GM19238 (cell line): ENCODE data around the gene OVOL1.
"Not testable (repeated sequence)": the region's sequence is repeated elsewhere in the genome, so short reads cannot be mapped to it uniquely, and the experiment has no call there.

ENCODE experiments used
- DNase-seq: peaks from one replicate; pipeline ENCODE4 v3.0.0; 2011; ENCODE audit warnings: low spot score; ENCODE audit not compliant: insufficient read length

Gene OVOL1

DNA sequence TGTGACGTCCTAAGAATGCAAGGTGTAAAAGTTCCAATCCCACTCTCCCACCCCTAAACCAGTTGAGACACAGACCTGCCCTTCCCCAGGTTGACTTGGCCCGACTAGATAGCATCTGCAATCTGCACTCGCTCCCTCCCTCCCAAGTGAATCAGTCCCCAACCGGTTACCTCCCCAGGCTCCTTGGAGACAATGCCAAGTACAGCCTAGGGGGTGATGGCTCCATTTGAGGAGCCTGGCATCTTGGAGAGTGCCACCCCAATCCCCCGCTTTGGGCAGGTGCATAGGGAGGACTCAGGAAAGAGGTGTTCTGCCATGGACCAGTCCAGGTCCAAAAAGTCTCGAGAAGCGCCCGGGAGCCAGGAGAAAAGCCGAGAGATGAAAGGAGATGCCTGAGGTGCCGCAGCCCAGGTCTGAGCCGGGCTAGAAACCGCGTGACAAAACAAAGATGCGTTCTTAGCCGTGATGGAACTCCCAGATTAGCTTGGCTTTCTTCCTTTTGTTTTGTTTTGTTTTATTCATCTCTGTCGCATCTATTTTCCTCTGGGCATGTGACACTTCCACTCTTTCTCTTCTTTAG is 28.2 kb downstream of the OVOL1 start:
- no peak for DNase-seq

DNA sequence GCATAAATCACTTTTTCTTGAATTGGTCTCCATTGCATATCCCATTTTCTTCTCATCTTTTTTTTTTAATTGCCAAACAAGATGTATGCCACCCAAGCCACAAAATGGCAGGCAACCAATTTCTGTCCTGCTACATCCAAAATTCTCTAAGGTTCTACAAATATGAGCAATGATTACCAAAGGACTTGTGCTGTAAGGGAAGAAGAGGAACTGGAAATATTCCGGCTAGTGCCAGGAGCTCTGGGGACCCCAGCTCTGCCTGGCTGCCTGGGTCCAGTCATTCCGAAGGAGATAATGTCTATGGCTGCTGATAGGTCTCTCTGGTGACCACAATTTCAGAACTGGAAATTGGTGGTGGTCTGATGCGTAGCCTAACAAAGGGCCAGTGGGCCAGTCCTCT is 29.8 kb downstream of the OVOL1 start:
- no peak for DNase-seq

DNA sequence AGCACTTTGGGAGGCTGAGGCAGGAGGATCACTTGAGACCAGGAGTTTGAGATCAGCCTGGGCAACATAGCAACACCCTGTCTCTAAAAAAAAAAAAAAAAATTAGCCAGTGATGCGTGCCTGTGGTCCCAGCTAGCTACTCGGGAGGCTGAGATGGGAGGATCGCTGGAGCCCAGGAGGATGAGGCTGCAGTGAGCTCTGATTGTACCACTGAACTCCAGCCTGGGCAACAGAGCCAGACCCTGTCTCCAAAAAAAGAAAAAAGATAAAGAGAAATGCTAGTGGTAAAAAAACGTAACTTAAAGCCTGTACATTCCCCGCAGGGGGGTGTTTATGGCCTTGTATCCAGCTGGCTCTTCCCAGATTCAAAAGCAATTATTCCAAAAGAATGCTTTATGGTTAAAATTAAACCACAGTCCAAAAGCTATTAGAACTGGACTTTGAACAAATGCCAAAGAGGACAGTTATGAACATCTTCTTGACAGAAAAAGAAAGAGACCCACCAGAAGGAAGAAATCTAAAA is 30.5 kb downstream of the OVOL1 start:
- no peak for DNase-seq

- peak; percentile 91 for DNase-seq
Observed at GRCh38 chr11:65817835-65818680, 31.2 kb downstream of the OVOL1 start.

GRCh38 chr11:65821107-65821506 is 34.2 kb downstream of the OVOL1 start:
- DNase-seq: no peak

DNA sequence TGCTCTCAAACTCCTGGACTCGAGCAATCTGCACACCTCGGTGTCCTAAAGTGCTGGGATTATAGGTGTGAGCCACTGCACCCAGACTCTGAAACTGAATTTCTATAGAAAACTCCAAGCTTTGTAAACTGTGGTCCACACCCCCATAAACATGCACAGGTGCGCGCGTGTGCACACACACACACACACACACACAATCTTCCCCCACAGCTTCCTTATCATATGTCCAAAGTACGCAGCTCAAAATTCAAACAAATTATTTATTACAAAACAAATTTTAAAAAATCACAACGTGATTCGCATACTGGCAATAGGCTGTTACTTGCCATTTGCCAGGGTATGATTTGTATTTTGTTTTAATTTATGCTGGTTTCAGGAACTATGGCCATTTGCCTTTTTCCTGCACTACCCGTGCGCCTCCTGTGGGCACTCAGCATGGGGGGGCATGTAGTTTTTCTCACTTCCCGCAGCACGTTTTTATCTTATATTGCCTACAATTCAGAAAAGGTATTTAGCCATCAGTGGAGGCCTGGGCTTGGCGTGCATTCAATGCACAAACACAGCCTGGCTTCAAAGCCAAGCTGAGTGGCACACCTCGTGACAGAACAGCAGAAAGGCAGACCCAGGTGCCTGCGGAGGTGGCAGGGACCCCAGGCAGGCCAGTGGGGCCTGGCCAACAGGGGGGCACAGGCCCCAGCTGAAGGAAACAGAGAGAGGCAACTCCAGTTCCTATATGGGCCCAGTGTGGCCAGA is 36.1 kb downstream of the OVOL1 start:
- DNase-seq: no peak

DNA sequence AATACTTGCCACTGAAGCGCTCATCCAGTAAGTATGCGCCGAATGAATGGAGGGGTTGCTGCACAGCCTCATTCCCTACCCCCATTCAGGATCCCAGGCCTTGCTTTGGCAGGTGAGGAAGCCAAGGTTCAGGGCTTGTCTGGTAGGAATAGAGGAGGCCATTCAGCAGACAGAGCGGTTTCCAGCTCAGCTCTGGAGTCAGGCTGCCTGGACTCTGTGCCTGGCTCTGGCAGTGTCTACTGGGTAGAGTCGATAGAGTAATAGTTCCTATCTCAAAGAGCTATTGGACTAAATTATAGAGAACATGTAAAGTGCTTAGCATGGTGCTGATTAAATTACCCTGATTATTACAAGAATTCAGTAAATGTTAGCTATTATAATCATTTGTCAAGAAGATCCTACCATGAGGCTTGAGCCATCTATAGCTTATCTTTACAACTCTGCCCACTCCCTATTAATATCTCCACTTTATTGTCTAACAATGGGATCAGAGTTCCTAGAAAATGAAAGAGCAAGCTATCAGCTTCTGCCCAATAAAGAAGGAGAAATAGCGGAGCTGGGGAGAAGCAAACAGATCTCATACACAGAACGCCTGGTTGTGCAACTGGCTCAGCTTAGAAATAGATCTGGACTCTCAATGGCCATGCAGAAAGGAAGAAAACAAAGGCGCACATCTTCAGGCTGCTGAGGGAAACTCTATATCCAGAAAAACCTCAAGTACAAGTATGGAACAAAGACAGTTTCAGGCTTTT is 40.3 kb downstream of the OVOL1 start:
- DNase-seq: no peak

DNA sequence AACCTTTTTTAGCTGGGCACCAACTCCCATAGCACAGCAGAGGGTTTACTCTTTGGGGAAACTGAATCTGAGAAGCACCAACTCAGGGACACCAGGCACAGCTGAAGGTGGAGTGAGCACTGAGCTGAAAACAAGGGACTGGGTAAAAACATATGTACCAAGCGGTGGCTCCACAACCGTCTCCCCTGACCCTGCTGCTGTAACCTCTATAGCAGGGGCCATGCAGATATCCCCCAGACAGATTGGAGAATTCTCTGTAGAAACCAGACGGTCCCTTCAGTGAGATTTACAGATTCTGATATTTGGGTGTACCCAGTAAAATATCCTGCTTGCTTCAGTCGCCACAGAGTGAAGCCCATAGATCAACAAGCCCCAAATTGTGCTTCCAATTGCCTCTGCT is 42.6 kb downstream of the OVOL1 start:
- no peak for DNase-seq

DNA sequence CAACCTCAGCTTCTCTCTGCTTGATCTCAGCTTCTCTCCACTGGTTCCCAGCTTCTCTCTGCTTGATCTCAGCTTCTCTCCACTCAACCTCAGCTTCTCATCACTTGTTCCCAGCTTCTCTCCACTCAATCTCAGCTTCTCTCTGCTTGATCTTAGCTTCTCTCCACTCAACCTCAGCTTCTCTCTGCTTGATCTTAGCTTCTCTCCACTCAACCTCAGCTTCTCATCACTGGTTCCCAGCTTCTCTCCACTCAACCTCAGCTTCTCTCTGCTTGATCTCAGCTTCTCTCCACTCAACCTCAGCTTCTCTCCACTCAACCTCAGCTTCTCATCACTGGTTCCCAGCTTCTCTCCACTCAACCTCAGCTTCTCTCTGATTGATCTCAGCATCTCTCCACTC is 45.4 kb downstream of the OVOL1 start:
- DNase-seq: not testable (repeated sequence)

- DNase-seq: peak; percentile 98
Observed at GRCh38 chr11:65833297-65834030, 46.6 kb downstream of the OVOL1 start, which contains the start of gene SNX32. Gene SNX32 (plus strand): TSS chr11:65833963. CDS start chr11:65834066, 103 bp downstream.

DNA sequence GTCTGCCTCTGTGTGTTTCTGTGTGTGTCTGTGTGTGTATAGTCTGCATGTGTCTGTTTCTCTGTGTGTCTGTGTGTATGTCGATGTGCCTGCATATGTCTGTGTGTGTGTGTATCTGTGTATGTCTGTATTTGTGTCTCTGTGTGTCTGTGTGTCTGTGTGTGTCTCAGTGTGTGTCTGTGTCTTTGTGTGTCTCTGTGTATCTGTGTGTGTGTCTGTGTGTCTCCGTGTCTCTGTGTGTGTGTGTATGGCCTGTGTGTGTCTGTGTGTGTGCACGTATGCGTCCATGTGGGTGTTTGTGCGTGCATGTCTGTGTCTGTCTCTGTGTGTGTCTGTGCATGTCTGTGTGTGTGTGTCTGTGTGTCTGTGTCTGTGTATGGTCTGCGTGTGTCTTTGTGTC is 47.3 kb downstream of the OVOL1 start:
- no peak for DNase-seq

GRCh38 chr11:65842144-65842543 is 55.3 kb downstream of the OVOL1 start:
- no peak for DNase-seq

DNA sequence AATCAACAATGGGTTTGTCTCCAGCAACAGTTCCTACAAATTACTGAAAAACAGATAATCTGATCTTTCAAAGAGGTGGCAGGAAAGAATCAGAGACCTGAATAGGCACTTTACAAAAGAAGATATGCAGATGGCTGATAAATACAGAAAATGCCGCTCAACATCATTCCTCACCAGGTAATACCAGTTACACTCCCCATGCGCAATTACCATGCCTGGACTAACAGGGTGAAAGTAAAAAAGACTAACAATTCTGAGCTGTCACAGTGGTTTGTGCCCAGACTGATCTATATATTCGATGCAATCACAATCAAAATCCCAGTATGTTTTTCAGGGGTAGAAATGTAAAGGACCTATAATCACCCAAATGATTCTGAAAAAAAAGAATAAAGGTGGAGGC is 56.9 kb downstream of the OVOL1 start:
- DNase-seq: no peak

- no peak for DNase-seq
Observed at GRCh38 chr11:65844231-65844872, 57.5 kb downstream of the OVOL1 start.
